Neural progenitor cell (in vitro differentiated cells): Measurements from ENCODE around the gene BICDL1.

Source experiments
- CTCF ChIP-seq: fragments of 200-600 bp; sonication (generic); IDR thresholded peaks from 2 replicates; pipeline ENCODE4 v1.5.1; 2017; ENCODE audit warnings: antibody characterized with exemption, mild to moderate bottlenecking
- EZH2 ChIP-seq: fragments of 200-600 bp; sonication (generic); IDR thresholded peaks from 2 replicates; pipeline ENCODE4 v1.6.1; 2017; ENCODE audit warnings: antibody characterized with exemption, mild to moderate bottlenecking, moderate library complexity

- TF ChIP-seq EZH2 (no peak), CTCF (no peak)
These were observed 126.8 kb downstream of the BICDL1 start for GRCh38 chr12:120115692-120116440.
